ENCODE data around the gene ZNF423.

ZNF423 gene

GRCh38 chr16:49828533-49829267 is 27.2 kb downstream of the ZNF423 start:
- no peak for ATAC-seq
- no peak for DNase-seq
- Mint-ChIP-seq H3K27me3 (peaks cover 4% of the 10 kb centered on the region), H3K27ac (no peak overlapping the region), H3K4me3 (no peak overlapping the region), H3K4me1 (no peaks in the 10 kb centered on the region), H3K9me3 (no peaks in the 10 kb centered on the region), H3K36me3 (ENCODE audit: low read depth) (no peaks in the 10 kb centered on the region)

GRCh38 chr16:49827805-49828438 is 28.0 kb downstream of the ZNF423 start:
- no peak overlapping the region for H3K4me3 Mint-ChIP-seq
- DNase-seq, result no peak
- no peaks in the 10 kb centered on the region for H3K4me1 Mint-ChIP-seq
- no peaks in the 10 kb centered on the region for H3K9me3 Mint-ChIP-seq
- no peaks in the 10 kb centered on the region for H3K36me3 Mint-ChIP-seq (ENCODE audit: low read depth)
- peaks cover 4% of the 10 kb centered on the region for H3K27me3 Mint-ChIP-seq
- ATAC-seq, result no peak
- H3K27ac Mint-ChIP-seq, result no peak overlapping the region

GRCh38 chr16:49826515-49826914 is 29.4 kb downstream of the ZNF423 start:
- no peaks in the 10 kb centered on the region for H3K4me1 Mint-ChIP-seq
- no peaks in the 10 kb centered on the region for H3K9me3 Mint-ChIP-seq
- no peak for DNase-seq
- no peak overlapping the region for H3K27ac Mint-ChIP-seq
- H3K4me3 Mint-ChIP-seq, result no peak overlapping the region
- ATAC-seq, result no peak
- peaks cover 4% of the 10 kb centered on the region for H3K27me3 Mint-ChIP-seq
- no peaks in the 10 kb centered on the region for H3K36me3 Mint-ChIP-seq (ENCODE audit: low read depth)

- no peaks in the 10 kb centered on the region for H3K36me3 Mint-ChIP-seq (ENCODE audit: low read depth)
- no peak overlapping the region for H3K27ac Mint-ChIP-seq
- H3K27me3 Mint-ChIP-seq, result peaks cover 4% of the 10 kb centered on the region
Observed at GRCh38 chr16:49825041-49825440, 30.9 kb downstream of the ZNF423 start.

GRCh38 chr16:49824593-49824992 is 31.3 kb downstream of the ZNF423 start:
- DNase-seq (no peak), ATAC-seq (no peak)
- Mint-ChIP-seq H3K36me3 (ENCODE audit: low read depth) (no peaks in the 10 kb centered on the region), H3K4me3 (no peak overlapping the region), H3K27ac (no peak overlapping the region), H3K9me3 (no peaks in the 10 kb centered on the region), H3K27me3 (peaks cover 6% of the 10 kb centered on the region), H3K4me1 (no peaks in the 10 kb centered on the region)

More at GRCh38 chr16:49825041-49825440, 30.9 kb downstream of the ZNF423 start:
- ATAC-seq, result no peak
- Mint-ChIP-seq H3K4me1 (no peaks in the 10 kb centered on the region), H3K4me3 (no peak overlapping the region), H3K9me3 (no peaks in the 10 kb centered on the region)
- DNase-seq, result no peak

GRCh38 chr16:49822649-49823370 is 33.1 kb downstream of the ZNF423 start:
- H3K9me3 Mint-ChIP-seq, result no peaks in the 10 kb centered on the region
- no peaks in the 10 kb centered on the region for H3K4me1 Mint-ChIP-seq
- no peak for ATAC-seq
- no peak for DNase-seq
- H3K27me3 Mint-ChIP-seq, result peaks cover 2% of the 10 kb centered on the region
- H3K36me3 Mint-ChIP-seq (ENCODE audit: low read depth), result no peaks in the 10 kb centered on the region
- no peak overlapping the region for H3K4me3 Mint-ChIP-seq
- H3K27ac Mint-ChIP-seq, result no peak overlapping the region

GRCh38 chr16:49821614-49822282 is 34.2 kb downstream of the ZNF423 start:
- ATAC-seq (no peak), DNase-seq (no peak)
- peaks cover 2% of the 10 kb centered on the region for H3K27me3 Mint-ChIP-seq
- H3K4me1 Mint-ChIP-seq, result no peaks in the 10 kb centered on the region
- H3K27ac Mint-ChIP-seq, result no peak overlapping the region
- H3K4me3 Mint-ChIP-seq, result no peak overlapping the region
- no peaks in the 10 kb centered on the region for H3K9me3 Mint-ChIP-seq
- no peaks in the 10 kb centered on the region for H3K36me3 Mint-ChIP-seq (ENCODE audit: low read depth)

- ATAC-seq, result no peak
- no peak for DNase-seq
- peaks cover 2% of the 10 kb centered on the region for H3K27me3 Mint-ChIP-seq
- no peak overlapping the region for H3K4me3 Mint-ChIP-seq
- no peaks in the 10 kb centered on the region for H3K9me3 Mint-ChIP-seq
- no peak overlapping the region for H3K27ac Mint-ChIP-seq
- no peaks in the 10 kb centered on the region for H3K36me3 Mint-ChIP-seq (ENCODE audit: low read depth)
- no peaks in the 10 kb centered on the region for H3K4me1 Mint-ChIP-seq
Observed at GRCh38 chr16:49821156-49821555, 34.8 kb downstream of the ZNF423 start.

GRCh38 chr16:49817754-49818507 is 38.0 kb downstream of the ZNF423 start:
- H3K27ac Mint-ChIP-seq, result no peak overlapping the region
- no peak overlapping the region for H3K4me3 Mint-ChIP-seq
- ATAC-seq, result no peak
- H3K9me3 Mint-ChIP-seq, result no peaks in the 10 kb centered on the region
- DNase-seq, result no peak
- H3K4me1 Mint-ChIP-seq, result no peaks in the 10 kb centered on the region
- peaks cover 2% of the 10 kb centered on the region for H3K27me3 Mint-ChIP-seq
- no peaks in the 10 kb centered on the region for H3K36me3 Mint-ChIP-seq (ENCODE audit: low read depth)

- ATAC-seq (no peak), DNase-seq (no peak)
- Mint-ChIP-seq H3K36me3 (ENCODE audit: low read depth) (no peaks in the 10 kb centered on the region), H3K4me1 (no peaks in the 10 kb centered on the region), H3K9me3 (no peaks in the 10 kb centered on the region), H3K27me3 (peaks cover 2% of the 10 kb centered on the region), H3K4me3 (no peak overlapping the region), H3K27ac (no peak overlapping the region)
Observed at GRCh38 chr16:49816875-49817274, 39.0 kb downstream of the ZNF423 start.

GRCh38 chr16:49811644-49812334 is 44.1 kb downstream of the ZNF423 start:
- no peaks in the 10 kb centered on the region for H3K36me3 Mint-ChIP-seq (ENCODE audit: low read depth)
- no peak overlapping the region for H3K27ac Mint-ChIP-seq
- ATAC-seq (no peak), DNase-seq (no peak)
- no peak overlapping the region for H3K4me3 Mint-ChIP-seq
- no peaks in the 10 kb centered on the region for H3K27me3 Mint-ChIP-seq
- no peaks in the 10 kb centered on the region for H3K9me3 Mint-ChIP-seq
- no peaks in the 10 kb centered on the region for H3K4me1 Mint-ChIP-seq

- H3K36me3 Mint-ChIP-seq (ENCODE audit: low read depth), result no peaks in the 10 kb centered on the region
- no peak for ATAC-seq
- no peak overlapping the region for H3K27ac Mint-ChIP-seq
- no peak for DNase-seq
- no peaks in the 10 kb centered on the region for H3K4me1 Mint-ChIP-seq
- H3K9me3 Mint-ChIP-seq, result no peaks in the 10 kb centered on the region
- H3K4me3 Mint-ChIP-seq, result no peak overlapping the region
- no peaks in the 10 kb centered on the region for H3K27me3 Mint-ChIP-seq
Observed at GRCh38 chr16:49810831-49811230, 45.1 kb downstream of the ZNF423 start.

GRCh38 chr16:49809561-49809960 is 46.4 kb downstream of the ZNF423 start:
- DNase-seq (no peak), ATAC-seq (no peak)
- Mint-ChIP-seq H3K4me1 (no peaks in the 10 kb centered on the region), H3K36me3 (ENCODE audit: low read depth) (no peaks in the 10 kb centered on the region), H3K27me3 (no peaks in the 10 kb centered on the region), H3K9me3 (no peaks in the 10 kb centered on the region), H3K4me3 (no peak overlapping the region), H3K27ac (no peak overlapping the region)

GRCh38 chr16:49809062-49809461 is 46.9 kb downstream of the ZNF423 start:
- H3K27ac Mint-ChIP-seq, result no peak overlapping the region
- DNase-seq (no peak), ATAC-seq (no peak)
- H3K4me3 Mint-ChIP-seq, result no peak overlapping the region
- no peaks in the 10 kb centered on the region for H3K4me1 Mint-ChIP-seq
- no peaks in the 10 kb centered on the region for H3K27me3 Mint-ChIP-seq
- H3K9me3 Mint-ChIP-seq, result no peaks in the 10 kb centered on the region
- H3K36me3 Mint-ChIP-seq (ENCODE audit: low read depth), result no peaks in the 10 kb centered on the region

Measured in activated naive CD8-positive, alpha-beta T cell treated with anti-CD3 and anti-CD28 coated beads, Interleukin-2, amount 50 U/mL, for 24 hours (primary cell).